HL-60 (cell line): ENCODE data around the gene DLG3.
A peak's percentile ranks its signal among the peaks of the same experiment; 100 is the strongest.

Experiments used
- DNase-seq, 2 experiments: peaks; one replicate each; pipeline ENCODE4 v3.0.0-alpha.2; 2010 to 2020; ENCODE audit warnings: low read depth in 1 of 2, low spot score in 1 of 2
- H3K27ac ChIP-seq: fragments of 250-450 bp; sonication (Bioruptor Pico); replicated peaks from 2 replicates; pipeline ENCODE4 v1.5.1; 2020; ENCODE audit warnings: mild to moderate bottlenecking, moderate library complexity
- H3K27me3 ChIP-seq: fragments of 250-450 bp; sonication (Bioruptor Pico); 2 replicates; pipeline ENCODE4 v1.5.1; 2021; ENCODE audit warnings: mild to moderate bottlenecking, moderate library complexity; ENCODE audit not compliant: insufficient read depth, poor library complexity, severe bottlenecking
- H3K4me3 ChIP-seq: replicated peaks from 2 replicates; pipeline ENCODE4 v1.5.1; 2011; ENCODE audit warnings: mild to moderate bottlenecking, control low read depth, low read length; ENCODE audit not compliant: insufficient read depth
- CTCF ChIP-seq: IDR thresholded peaks from one replicate; pipeline ENCODE4 v1.5.1; 2011; ENCODE audit warnings: low read length, control low read depth, inconsistent platforms; ENCODE audit not compliant: insufficient read depth
- GABPA ChIP-seq: IDR thresholded peaks from 2 replicates; pipeline ENCODE4 v1.6.1; 2012; ENCODE audit warnings: low read depth
- POLR2AphosphoS5 ChIP-seq: IDR thresholded peaks from 2 replicates; pipeline ENCODE4 v1.6.1; 2012; ENCODE audit warnings: low read depth
- REST ChIP-seq: IDR thresholded peaks from 2 replicates; pipeline ENCODE4 v1.6.1; 2012; ENCODE audit warnings: low read depth; ENCODE audit not compliant: insufficient replicate concordance
- SPI1 ChIP-seq: IDR thresholded peaks from 2 replicates; pipeline ENCODE4 v1.6.1; 2012; ENCODE audit warnings: low read depth, mild to moderate bottlenecking, borderline replicate concordance

The DLG3 gene

GRCh38 chrX:70453024-70453618, 8.5 kb downstream of the DLG3 start:
- TF ChIP-seq CTCF (no peak), GABPA (no peak), SPI1 (no peak), POLR2AphosphoS5 (no peak), REST (no peak)
- no peak for DNase-seq
- peaks cover 8% of the 10 kb centered on the region for H3K27me3 ChIP-seq
- H3K4me3 ChIP-seq, result no peak overlapping the region
- no peak overlapping the region for H3K27ac ChIP-seq

- Histone ChIP-seq H3K27ac (no peak overlapping the region), H3K4me3 (no peak overlapping the region), H3K27me3 (peaks cover 8% of the 10 kb centered on the region)
- peak; percentile 64 for TF ChIP-seq CTCF
- TF ChIP-seq POLR2AphosphoS5, result no peak
- TF ChIP-seq GABPA, result no peak
- TF ChIP-seq REST, result no peak
- DNase-seq, result peak in 1 of 2 experiments; percentile 9
These were observed 10.1 kb downstream of the DLG3 start for GRCh38 chrX:70454441-70455365.

- H3K27ac ChIP-seq, result no peak overlapping the region
- no peak overlapping the region for H3K4me3 ChIP-seq
- no peak for DNase-seq
- TF ChIP-seq GABPA (no peak), POLR2AphosphoS5 (no peak), CTCF (no peak), REST (no peak), SPI1 (no peak)
- H3K27me3 ChIP-seq, result peaks cover 8% of the 10 kb centered on the region
These were observed 10.9 kb downstream of the DLG3 start for GRCh38 chrX:70455366-70456202.
